ENCODE results near the gene LEF1.

GRCh38 chr4:108058685-108059440 is 109.9 kb downstream of the LEF1 start:
- TF ChIP-seq TAF1 (IDR thresholded peaks at IDR 0.05; ENCODE audit: low read depth) (no peak), FOXM1 (IDR thresholded peaks at IDR 0.05; ENCODE audit: borderline replicate concordance, low read depth) (no peak), TCF12 (IDR thresholded peaks at IDR 0.05; ENCODE audit: low read depth) (no peak), NFIC (IDR thresholded peaks at IDR 0.05) (no peak), RAD21 (IDR thresholded peaks at IDR 0.05; ENCODE audit: low read depth) (no peak), USF1 (IDR thresholded peaks at IDR 0.05) (no peak)
